NCI-H82 treated with DMSO at 0.1 percent for 48 hours (cell line): ENCODE measurements around the gene COPS3.
A peak's percentile ranks its signal among the peaks of the same experiment; 100 is the strongest.
"Not testable (repeated sequence)": the region's sequence is repeated elsewhere in the genome, so short reads cannot be mapped to it uniquely, and the experiment has no call there.

Source experiments
- DNase-seq: peaks from one replicate; lab custom pipeline; 2025; ENCODE audit not compliant: unreplicated experiment; lab: John Stamatoyannopoulos, UW

The COPS3 gene

GRCh38 chr17:17303010-17303846, 22.2 kb upstream of the COPS3 start, which contains the start of gene NT5M:
NT5M (plus strand) TSS chr17:17303373; CDS start chr17:17303551, 178 bp downstream.
- DNase-seq, result peak; percentile 73

GRCh38 chr17:17301659-17302058, 20.6 kb upstream of the COPS3 start:
- not testable (repeated sequence) for DNase-seq

DNA sequence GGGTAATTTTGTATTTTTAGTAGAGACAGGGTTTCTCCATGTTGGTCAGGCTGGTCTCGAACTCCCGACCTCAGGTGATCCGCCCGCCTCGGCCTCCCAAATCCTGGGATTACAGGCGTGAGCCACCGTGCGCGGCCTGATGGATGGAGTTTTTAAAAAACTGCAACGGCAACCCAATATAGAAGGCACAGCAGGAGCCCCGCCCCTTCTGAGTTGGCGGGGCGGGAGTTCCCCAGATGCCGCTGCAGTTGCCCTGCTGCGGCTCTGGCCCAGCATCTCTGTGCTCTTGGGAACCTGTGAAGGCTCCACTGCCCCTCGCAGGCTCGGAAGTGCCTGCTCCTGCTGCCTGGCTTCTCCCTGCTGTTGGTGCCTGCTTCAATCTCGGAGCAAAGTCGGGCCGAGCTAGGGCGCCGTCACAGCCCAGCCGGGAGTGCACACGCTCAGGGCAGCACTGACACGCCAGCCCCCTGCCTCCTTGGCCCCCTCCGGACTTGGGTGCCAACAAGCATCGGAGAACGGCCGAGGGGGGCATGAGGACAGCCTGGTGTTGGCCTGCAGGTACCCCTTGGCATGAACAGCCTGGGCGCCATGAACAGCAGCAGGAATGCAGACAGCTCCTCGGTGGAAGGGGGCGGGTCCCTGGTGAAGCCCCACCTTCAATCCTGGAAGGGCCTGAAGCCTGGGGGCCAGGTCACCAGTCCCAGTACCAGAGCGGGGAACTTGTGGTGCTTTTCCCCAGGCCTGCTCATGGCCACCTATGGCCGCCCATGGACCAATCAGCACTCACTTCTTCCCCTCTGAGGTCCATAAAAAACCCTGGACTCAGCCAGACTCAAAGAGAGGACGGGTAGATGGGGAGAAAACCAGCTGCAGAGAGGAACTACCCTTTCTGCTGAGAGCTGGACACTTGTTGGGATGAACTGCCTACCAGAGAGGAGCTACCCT, 19.9 kb upstream of the COPS3 start:
- DNase-seq, result no peak

GRCh38 chr17:17298108-17298507, 17.1 kb upstream of the COPS3 start:
- DNase-seq, result no peak

- no peak for DNase-seq
Observed at GRCh38 chr17:17297217-17297616, 16.2 kb upstream of the COPS3 start.

- no peak for DNase-seq
Observed at GRCh38 chr17:17295141-17295540, 14.1 kb upstream of the COPS3 start.

- no peak for DNase-seq
Observed at GRCh38 chr17:17289701-17290100, 8.7 kb upstream of the COPS3 start.

- DNase-seq, result no peak
Observed at GRCh38 chr17:17289086-17289485, 8.0 kb upstream of the COPS3 start.

- no peak for DNase-seq
Observed at GRCh38 chr17:17285951-17286350, 4.9 kb upstream of the COPS3 start.

DNA sequence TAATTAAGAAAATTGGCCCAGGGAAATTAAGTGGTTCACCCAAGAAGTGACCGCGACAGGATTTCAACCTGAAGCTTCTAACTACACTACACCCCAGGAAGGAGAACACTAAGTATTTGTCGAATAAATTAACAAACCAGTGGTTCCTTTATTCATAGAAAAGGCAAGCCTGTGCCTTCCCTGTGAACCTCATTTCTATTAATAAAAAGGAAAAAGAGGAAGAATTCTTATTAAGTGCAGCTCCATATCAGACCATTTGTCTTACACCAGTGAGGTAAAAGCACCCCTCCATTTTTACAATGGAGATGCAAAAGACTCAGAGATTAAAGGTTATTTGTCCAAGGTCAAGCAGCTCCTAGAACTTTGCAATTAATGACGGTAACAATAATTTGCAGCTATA, 1.7 kb downstream of the COPS3 start:
- DNase-seq, result no peak

DNA sequence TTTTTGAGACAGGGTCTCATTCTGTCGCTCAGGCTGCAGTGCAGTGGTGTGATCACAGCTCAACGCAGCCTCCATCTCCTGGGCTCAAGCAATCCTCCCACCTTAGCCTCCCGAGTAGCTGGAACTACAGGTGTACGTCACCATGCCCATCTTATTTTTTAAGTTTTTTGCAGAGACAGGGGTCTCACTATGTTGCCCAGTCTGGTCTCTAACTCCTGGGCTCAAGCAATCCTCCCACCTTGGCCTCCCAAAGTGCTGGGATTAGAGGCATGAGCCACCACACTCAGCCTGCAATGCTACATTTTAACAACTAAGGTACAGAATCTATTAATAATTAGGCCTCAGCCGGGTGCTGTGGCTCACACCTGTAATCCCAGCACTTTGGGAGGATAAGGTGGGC, 3.6 kb downstream of the COPS3 start:
- DNase-seq, result not testable (repeated sequence)

GRCh38 chr17:17275971-17276370, 5.1 kb downstream of the COPS3 start:
- DNase-seq, result no peak

DNA sequence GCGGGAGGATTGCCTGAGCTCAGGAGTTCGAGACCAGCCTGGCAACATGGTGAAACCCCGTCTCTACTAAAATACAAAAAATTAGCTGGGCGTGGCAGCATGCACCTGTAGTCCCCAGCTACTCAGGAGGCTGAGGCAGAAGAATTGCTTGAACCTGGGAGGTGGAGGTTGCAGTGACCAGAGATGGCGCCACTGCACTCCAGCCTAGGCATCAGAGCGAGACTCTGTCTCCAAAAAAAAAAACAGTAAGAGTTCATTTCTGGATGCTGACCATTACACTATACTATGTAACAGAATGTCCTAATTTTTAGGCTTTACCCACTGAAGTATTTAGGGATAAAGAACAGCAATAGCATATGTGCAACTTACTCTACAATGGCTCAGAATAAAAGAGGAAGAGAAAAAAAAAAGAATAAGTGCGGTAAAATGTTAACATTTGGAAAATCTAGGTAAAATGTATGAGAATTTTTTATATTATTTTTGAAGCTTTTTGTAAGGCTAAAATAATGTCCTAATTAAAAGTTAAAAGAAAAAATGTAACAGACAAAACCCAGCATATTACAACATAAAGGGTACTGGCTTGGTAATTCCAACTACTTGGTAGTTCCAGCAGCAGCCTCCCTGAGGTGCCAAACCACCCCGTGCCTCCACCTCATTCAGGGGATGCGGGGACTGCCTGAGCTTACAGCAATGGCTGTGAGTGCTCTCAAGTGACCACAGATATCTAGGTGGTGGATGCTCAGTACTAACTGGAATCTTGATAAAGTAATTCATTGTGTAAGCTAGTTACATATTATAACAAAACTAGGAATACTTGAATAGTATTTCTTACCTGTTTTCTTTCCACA, 10.9 kb downstream of the COPS3 start:
- DNase-seq, result no peak

DNA sequence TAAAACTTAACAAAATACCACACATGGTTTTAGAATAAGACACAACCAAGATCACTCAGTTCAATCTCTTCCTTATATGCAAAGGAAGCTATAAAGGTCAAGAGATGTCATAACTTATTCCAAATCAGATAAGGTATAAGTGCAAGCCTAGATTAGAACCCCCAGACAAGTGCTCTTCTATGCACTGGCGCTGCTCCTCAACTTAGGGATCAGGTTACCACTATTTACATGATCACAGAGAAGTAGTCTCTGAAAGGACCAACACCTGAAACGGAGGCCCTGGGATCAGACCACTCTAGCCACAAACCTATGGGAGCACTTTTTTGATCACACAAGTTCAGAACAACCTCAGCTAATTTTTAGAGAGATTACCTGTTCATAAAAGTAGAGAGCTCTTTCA, 16.6 kb downstream of the COPS3 start:
- no peak for DNase-seq

GRCh38 chr17:17258998-17259397, 22.0 kb downstream of the COPS3 start:
- no peak for DNase-seq

DNA sequence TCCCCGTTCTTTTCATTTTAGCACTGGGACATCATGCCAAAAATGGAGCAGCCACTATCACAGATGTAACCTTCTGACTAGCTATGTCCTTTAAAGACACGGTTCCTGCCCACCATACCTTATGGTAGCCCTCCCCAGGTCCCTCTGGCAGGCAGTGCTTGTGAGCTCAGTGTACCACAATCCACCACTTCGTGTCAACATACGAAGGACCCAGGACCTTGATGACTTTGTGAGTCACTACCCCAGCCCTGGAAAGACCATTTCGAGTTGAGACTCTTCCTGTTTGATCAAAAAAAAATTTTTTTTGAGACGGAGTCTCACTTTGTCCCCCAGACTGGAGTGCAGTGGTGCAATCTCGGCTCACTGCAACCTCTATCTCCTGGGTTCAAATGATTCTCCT, 23.0 kb downstream of the COPS3 start:
- DNase-seq, result no peak

GRCh38 chr17:17256316-17256715, 24.7 kb downstream of the COPS3 start:
- DNase-seq, result no peak

- not testable (repeated sequence) for DNase-seq
Observed at GRCh38 chr17:17255689-17256088, 25.4 kb downstream of the COPS3 start.

DNA sequence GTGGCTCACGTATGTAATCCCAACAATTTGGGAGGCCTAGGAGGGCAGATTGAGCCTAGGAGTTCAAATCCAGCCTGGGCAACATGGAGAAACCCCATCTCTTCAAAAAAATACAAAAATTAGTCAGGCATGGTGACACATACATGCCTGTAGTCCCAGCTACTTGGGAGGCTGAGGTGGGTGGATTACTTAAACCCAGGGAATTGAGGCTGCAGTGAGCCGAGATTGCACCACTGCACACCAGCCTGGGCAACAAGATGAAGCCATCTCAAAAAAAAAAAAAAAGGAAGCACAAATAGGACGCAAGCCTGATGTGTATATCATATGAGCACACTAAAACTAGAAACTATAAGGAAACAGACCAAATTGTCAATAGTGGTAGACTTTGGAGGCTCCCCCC, 27.0 kb downstream of the COPS3 start:
- no peak for DNase-seq

GRCh38 chr17:17253406-17253805, 27.6 kb downstream of the COPS3 start:
- DNase-seq, result no peak

- DNase-seq, result no peak
Observed at GRCh38 chr17:17252149-17252661, 28.8 kb downstream of the COPS3 start.
